IMR-90 (cell line): Measurements from ENCODE around the gene PITPNM3. TPM values are rescaled to one million over a fixed set of nuclear protein-coding genes. Genes with fewer than 3 reads are reported as not detected.
A peak's percentile ranks its signal among the peaks of the same experiment; 100 is the strongest.

ENCODE experiments used
- ATAC-seq: fragments of 200-7000 bp; cut with Tn5 transposase; 2 replicates; pipeline ENCODE4 v1.9.1; 2020; ENCODE audit warnings: low read depth, mild to moderate bottlenecking, moderate library complexity
- BruUV-seq: library from RNA; stranded (reverse); fragments of 400-500 nt; replicated peaks from 2 replicates; lab custom pipeline; 2021; lab: Mats Ljungman, UMichigan
- CTCF ChIA-PET: fragments of 300-600 bp; formaldehyde crosslinking; extraction: SDS; loops from one replicate; lab custom pipeline; 2021; ENCODE audit warnings: antibody characterized with exemption; lab: Yijun Ruan, JAX
- POLR2A ChIA-PET: fragments of 300-600 bp; sonication (Branson Sonifier 250); formaldehyde crosslinking; loops from one replicate; lab custom pipeline; 2022; ENCODE audit warnings: antibody characterized with exemption; ENCODE audit not compliant: unreplicated experiment; lab: Charles Lee
- DNase-seq: peaks from one replicate; pipeline ENCODE4 v3.0.0; 2013
- H2AFZ ChIP-seq: replicated peaks from 2 replicates; pipeline ENCODE3; 2013; ENCODE audit warnings: low read length, mild to moderate bottlenecking; ENCODE audit not compliant: poor library complexity
- H2AK5ac ChIP-seq: 2 replicates; pipeline ENCODE4 v1.6.1; 2013; ENCODE audit warnings: low read depth, low read length, inconsistent platforms
- H2AK9ac ChIP-seq: replicated peaks from 2 replicates; pipeline ENCODE3; 2013; ENCODE audit warnings: mild to moderate bottlenecking, low read depth, low read length, moderate library complexity; ENCODE audit not compliant: poor library complexity
- H2BK120ac ChIP-seq: 2 replicates; pipeline ENCODE4 v1.6.1; 2013; ENCODE audit warnings: low read depth, low read length, inconsistent platforms
- H2BK15ac ChIP-seq: 3 replicates; pipeline ENCODE4 v1.6.1; 2013; ENCODE audit warnings: low read depth, low read length, inconsistent platforms
- H2BK20ac ChIP-seq: 2 replicates; pipeline ENCODE4 v1.6.1; 2013; ENCODE audit warnings: low read depth, mild to moderate bottlenecking, inconsistent platforms, low read length, moderate library complexity
- H2BK5ac ChIP-seq: 2 replicates; pipeline ENCODE4 v1.6.1; 2013; ENCODE audit warnings: mild to moderate bottlenecking, low read depth, low read length, inconsistent platforms; ENCODE audit not compliant: poor library complexity, severe bottlenecking
- H3K14ac ChIP-seq: replicated peaks from 2 replicates; pipeline ENCODE4 v1.6.1; 2013; ENCODE audit warnings: low read depth, low read length, inconsistent platforms
- H3K18ac ChIP-seq: 2 replicates; pipeline ENCODE4 v1.6.1; 2013; ENCODE audit warnings: low read depth, low read length, control low read depth
- H3K23ac ChIP-seq: 2 replicates; pipeline ENCODE4 v1.6.1; 2013; ENCODE audit warnings: low read depth, low read length, inconsistent platforms
- H3K27ac ChIP-seq: 2 replicates; pipeline ENCODE4 v1.5.1; 2013; ENCODE audit warnings: mild to moderate bottlenecking, control low read depth, low read length; ENCODE audit not compliant: insufficient read depth
- H3K27me3 ChIP-seq: 2 replicates; pipeline ENCODE4 v1.6.1; 2013; ENCODE audit warnings: low read length; ENCODE audit not compliant: control insufficient read depth, insufficient read depth
- H3K36me3 ChIP-seq: 2 replicates; pipeline ENCODE4 v1.6.1; 2013; ENCODE audit warnings: low read length, mixed read lengths; ENCODE audit not compliant: control insufficient read depth, insufficient read depth
- H3K4ac ChIP-seq: 2 replicates; pipeline ENCODE4 v1.6.1; 2013; ENCODE audit warnings: low read depth, low read length, inconsistent platforms
- H3K4me1 ChIP-seq: 2 replicates; pipeline ENCODE4 v1.6.1; 2013; ENCODE audit warnings: low read length, mixed read lengths; ENCODE audit not compliant: control insufficient read depth, insufficient read depth
- H3K4me2 ChIP-seq: 2 replicates; pipeline ENCODE4 v1.6.1; 2013; ENCODE audit warnings: low read depth, mild to moderate bottlenecking, control low read depth, low read length, moderate library complexity
- H3K4me3 ChIP-seq: 2 replicates; pipeline ENCODE4 v1.5.1; 2013; ENCODE audit warnings: low read depth, mild to moderate bottlenecking, control low read depth, low read length, moderate library complexity; ENCODE audit not compliant: insufficient read depth
- H3K56ac ChIP-seq: 2 replicates; pipeline ENCODE4 v1.6.1; 2013; ENCODE audit warnings: low read length, inconsistent platforms; ENCODE audit not compliant: insufficient read depth; ENCODE audit errors: extremely low read depth
- H3K79me1 ChIP-seq, 2 experiments: 2 replicates each; pipeline ENCODE4 v1.6.1; 2013; ENCODE audit warnings: low read length in 2 of 2, inconsistent platforms in 1 of 2, low read depth in 1 of 2
- H3K9ac ChIP-seq: 2 replicates; pipeline ENCODE4 v1.6.1; 2013; ENCODE audit warnings: low read depth, low read length, control low read depth
- H3K9me1 ChIP-seq: 2 replicates; pipeline ENCODE4 v1.6.1; 2013; ENCODE audit warnings: low read length, inconsistent platforms; ENCODE audit not compliant: insufficient read depth
- H3K9me3 ChIP-seq: 2 replicates; pipeline ENCODE4 v1.6.1; 2013; ENCODE audit warnings: low read length; ENCODE audit not compliant: control insufficient read depth, insufficient read depth
- H4K20me1 ChIP-seq: 2 replicates; pipeline ENCODE4 v1.6.1; 2013; ENCODE audit warnings: low read length, inconsistent platforms; ENCODE audit not compliant: insufficient read depth
- H4K5ac ChIP-seq: 2 replicates; pipeline ENCODE4 v1.6.1; 2013; ENCODE audit warnings: mild to moderate bottlenecking, low read depth, low read length, control low read depth
- H4K8ac ChIP-seq, 2 experiments: 2 replicates each; pipeline ENCODE4 v1.6.1; 2013; ENCODE audit warnings: low read depth in 2 of 2, low read length in 2 of 2, control low read depth in 1 of 2, inconsistent platforms in 1 of 2
- H4K91ac ChIP-seq: 2 replicates; pipeline ENCODE4 v1.6.1; 2013; ENCODE audit warnings: low read depth, low read length, inconsistent platforms; ENCODE audit not compliant: insufficient read depth
- BHLHE40 ChIP-seq: fragments of 150-350 bp; IDR thresholded peaks from 2 replicates; pipeline ENCODE4 v1.6.1; 2016; ENCODE audit warnings: mild to moderate bottlenecking, low read depth, low read length
- CEBPB ChIP-seq: IDR thresholded peaks from 2 replicates; pipeline ENCODE4 v1.6.1; 2012; ENCODE audit warnings: low read depth, low read length, improper control_type of control experiment
- ELK1 ChIP-seq: fragments of 150-350 bp; IDR thresholded peaks from 2 replicates; pipeline ENCODE4 v1.6.1; 2016; ENCODE audit warnings: low read depth, mild to moderate bottlenecking, low read length, moderate library complexity, borderline replicate concordance
- FOS ChIP-seq: fragments of 150-350 bp; IDR thresholded peaks from 2 replicates; pipeline ENCODE4 v1.6.1; 2016; ENCODE audit warnings: low read depth, low read length
- NFE2L2 ChIP-seq: fragments of 150-350 bp; IDR thresholded peaks from 2 replicates; pipeline ENCODE4 v1.6.1; 2016; ENCODE audit warnings: low read depth, mild to moderate bottlenecking, low read length
- POLR2A ChIP-seq: IDR thresholded peaks from 2 replicates; pipeline ENCODE4 v1.6.1; 2012; ENCODE audit warnings: mild to moderate bottlenecking, low read depth, low read length
- RAD21 ChIP-seq: IDR thresholded peaks from 2 replicates; pipeline ENCODE4 v1.6.1; 2012; ENCODE audit warnings: low read length, improper control_type of control experiment
- RCOR1 ChIP-seq: IDR thresholded peaks from 2 replicates; pipeline ENCODE4 v1.6.1; 2012; ENCODE audit warnings: mild to moderate bottlenecking, low read length, improper control_type of control experiment; ENCODE audit not compliant: insufficient replicate concordance
- RFX5 ChIP-seq: IDR thresholded peaks from 2 replicates; pipeline ENCODE4 v1.8.0; 2012; ENCODE audit warnings: low read depth, mild to moderate bottlenecking, low read length, moderate library complexity
- SMC3 ChIP-seq: fragments of 150-350 bp; IDR thresholded peaks from 2 replicates; pipeline ENCODE4 v1.6.1; 2016; ENCODE audit warnings: low read depth, mild to moderate bottlenecking, antibody characterized with exemption, low read length, moderate library complexity
- WGBS, 2 experiments: methylation state at CpG; one replicate each; pipeline versions ENCODE4 v1.1.5 to v1.1.7; 2013; ENCODE audit warnings: missing lambda C conversion rate in 2 of 2; ENCODE audit not compliant: insufficient read length in 1 of 2; ENCODE audit errors: extremely low coverage in 2 of 2; 5-methylcytosine and 5-hydroxymethylcytosine counted together
- dilution Hi-C: fragments of 300-500 bp; cut with HindIII; formaldehyde crosslinking; loops from one replicate; pipeline ENCODE4 v1.14.3; 2018; ENCODE audit warnings: low sequenced_read_pairs; ENCODE audit not compliant: unreplicated experiment
- in situ Hi-C: fragments of 300-500 bp; cut with MboI; formaldehyde crosslinking; loops from 3 replicates; pipeline ENCODE4 v1.14.3; 2019; ENCODE audit warnings: low sequenced_read_pairs, inconsistent platforms, mixed read lengths
- intact Hi-C: fragments of 100-400 bp; cut with micrococcal nuclease; formaldehyde crosslinking; loops from 2 replicates; pipeline ENCODE4 v1.10.0; 2022
- polyA plus RNA-seq, 3 experiments: library from polyadenylated mRNA; depleted of rRNA; stranded (reverse); fragments of >200 nt; gene quantifications; 2 replicates each; pipeline ENCODE4 v1.2.3, GENCODE V29; 2012; ENCODE audit warnings: low replicate concordance in 1 of 3
- total RNA-seq: library from RNA; depleted of rRNA; stranded (reverse); fragments of >200 nt; gene quantifications from 2 replicates; pipeline ENCODE4 v1.2.3, GENCODE V29; 2012

PITPNM3 gene
- total and polyA plus RNA-seq, 2 of the 4 experiments (the other 2 are of a cell fraction), result 0.54 to 1.7 TPM

DNA sequence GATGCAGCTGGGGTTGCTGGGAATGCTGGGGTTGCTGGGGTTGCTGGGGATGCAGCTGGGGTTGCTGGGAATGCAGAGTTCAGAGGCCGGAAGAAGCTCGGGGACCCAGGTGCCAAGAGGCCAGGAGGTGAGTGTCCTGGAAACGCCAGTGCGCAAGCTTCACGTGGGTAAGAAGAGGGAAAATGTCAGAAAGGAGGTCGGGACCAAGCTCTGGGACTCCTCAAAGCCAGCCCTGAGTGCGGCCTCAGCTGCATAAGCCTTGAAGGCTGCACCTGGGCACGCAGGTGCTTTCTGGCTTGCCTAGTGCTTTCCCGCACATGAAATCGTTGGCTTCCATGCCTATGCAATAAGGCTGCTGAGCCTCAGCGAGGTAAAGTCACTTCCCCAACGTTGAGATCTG, 48.3 kb downstream of the PITPNM3 start:
- Histone ChIP-seq H3K36me3 (no peaks in the 10 kb centered on the region), H3K79me1 (no peaks in the 10 kb centered on the region), H4K20me1 (no peaks in the 10 kb centered on the region), H3K4me1 (peaks cover 34% of the 10 kb centered on the region), H3K14ac (no peak overlapping the region), H4K91ac (peak overlapping the region; percentile 46), H3K4me3 (no peak overlapping the region), H2AK5ac (peak overlapping the region; percentile 61), H2AFZ (no peak overlapping the region), H2AK9ac (no peak overlapping the region), H3K4ac (peak overlapping the region; percentile 62; the same call in 1 of the 2 replicates), H4K5ac (no peak overlapping the region), H3K23ac (no peak overlapping the region), H2BK20ac (no peak overlapping the region), H3K27ac (no peak overlapping the region), H2BK5ac (peak overlapping the region; percentile 37), H3K9me1 (peaks cover 31% of the 10 kb centered on the region), H3K27me3 (no peaks in the 10 kb centered on the region), H4K8ac (peak overlapping the region in 1 of 2 experiments; percentile 64; a peak in 1 of 4 replicates), H2BK15ac (0 out of 3 replicates have a peak overlapping the region, but pooled peaks have one; percentile 15), H2BK120ac (peak overlapping the region; percentile 55), H3K9me3 (no peaks in the 10 kb centered on the region), H3K18ac (no peak overlapping the region), H3K56ac (no peak overlapping the region), H3K4me2 (no peak overlapping the region), H3K9ac (no peak overlapping the region)
- WGBS, 2 experiments, result 88% methylated on average over 8 of the region's 12 CpGs; no CpG with 5 or more reads in 1 of the 2 experiments
- CTCF ChIA-PET, result no interaction called here
- BruUV-seq, result no TSS peak
- dilution Hi-C loops (no loop called here), intact Hi-C loops (no loop called here), in situ Hi-C loops (no loop called here)
- TF ChIP-seq CEBPB, result no peak
- TF ChIP-seq FOS, result no peak
- no peak for TF ChIP-seq SMC3
- no peak for TF ChIP-seq RCOR1
- no peak for TF ChIP-seq RAD21
- no peak for TF ChIP-seq NFE2L2
- TF ChIP-seq BHLHE40, result no peak
- no peak for TF ChIP-seq ELK1
- no peak for TF ChIP-seq RFX5
- TF ChIP-seq POLR2A, result no peak
- no peak for ATAC-seq
- DNase-seq, result no peak
- POLR2A ChIA-PET, result no interaction called here
